Gastrocnemius medialis (tissue), 4 donors: Measurements from ENCODE around the gene DDX60. TPM values are rescaled to one million over a fixed set of nuclear protein-coding genes. Genes with fewer than 3 reads are reported as not detected.

Experiments used
- ATAC-seq, 2 donors: fragments of 150-250 bp; one replicate each; pipeline ENCODE4 v1.9.1; 2016
- DNase-seq, 2 donors: peaks; one replicate each; pipeline ENCODE4 v3.0.0-alpha.2; 2019
- H3K27ac ChIP-seq, 4 donors: fragments of 200-600 bp; sonication (generic); 1 replicate in 1 of 4; 2 replicates in 3 of 4; pipeline ENCODE4 v1.5.1; 2016 to 2018; ENCODE audit warnings: mild to moderate bottlenecking in 2 of 4, moderate library complexity in 1 of 4
- H3K27me3 ChIP-seq, 3 donors: fragments of 200-600 bp; sonication (generic) in 2 of 3; 1 replicate in 1 of 3; 2 replicates in 2 of 3; pipeline versions ENCODE4 v1.5.1 to v1.6.0; 2016 to 2019; ENCODE audit warnings: mild to moderate bottlenecking in 1 of 3, moderate library complexity in 1 of 3
- H3K36me3 ChIP-seq, 2 donors: fragments of 200-600 bp; sonication (generic) in 1 of 2; one replicate each; pipeline ENCODE4 v1.5.1; 2017 to 2018
- H3K4me1 ChIP-seq, 2 donors: fragments of 200-600 bp; sonication (generic) in 1 of 2; one replicate each; pipeline ENCODE4 v1.5.1; 2016 to 2017; ENCODE audit warnings: mild to moderate bottlenecking in 2 of 2
- H3K4me3 ChIP-seq, 4 donors: fragments of 200-600 bp; sonication (generic) in 3 of 4; 1 replicate in 1 of 4; 2 replicates in 3 of 4; pipeline ENCODE4 v1.5.1; 2016 to 2019; ENCODE audit warnings: mild to moderate bottlenecking in 2 of 4
- H3K9me3 ChIP-seq, 3 donors: fragments of 200-600 bp; sonication (generic) in 2 of 3; 1 replicate in 1 of 3; 2 replicates in 2 of 3; pipeline ENCODE4 v1.5.1; 2016 to 2019
- POLR2A ChIP-seq, 2 donors: fragments of 450-650 bp; IDR thresholded peaks; one replicate each; pipeline ENCODE4 v1.6.1; 2017; ENCODE audit warnings: antibody characterized with exemption in 2 of 2, mild to moderate bottlenecking in 2 of 2, moderate library complexity in 2 of 2
- in situ Hi-C, 4 donors: fragments of 200-750 bp; cut with MboI; loops; one replicate each; pipeline versions ENCODE4 v1.15.0 to v1.8.0; 2017; ENCODE audit warnings: low sequenced_read_pairs in 4 of 4
- intact Hi-C: fragments of 100-400 bp; cut with DNase I; formaldehyde crosslinking; loops from one replicate; pipeline ENCODE4 v1.15.1; 2023; ENCODE audit warnings: low total_unique reads
- total RNA-seq, 4 donors: library from RNA; depleted of rRNA; stranded (reverse); fragments of >200 nt; gene quantifications; one replicate each; pipeline versions ENCODE4 v1.1.0 to v1.2.3, GENCODE V29; 2016
- TF ChIP-seq, protein P1 (sequence below), 5 experiments: fragments of 450-650 bp in 3 of 5; fragments of 200-600 bp in 2 of 5; sonication (generic) in 2 of 5; IDR thresholded peaks in 4 of 5; conservative IDR thresholded peaks in 1 of 5; 1 replicate in 4 of 5; 2 replicates in 1 of 5; pipeline ENCODE4 v1.5.1; 2016 to 2019; ENCODE audit warnings: antibody characterized with exemption in 5 of 5, mild to moderate bottlenecking in 3 of 5, moderate library complexity in 3 of 5

Gene DDX60
- total RNA-seq, 4 donors from 2014 or later = 1.6 to 12.1 (median 3.6) TPM

DNA sequence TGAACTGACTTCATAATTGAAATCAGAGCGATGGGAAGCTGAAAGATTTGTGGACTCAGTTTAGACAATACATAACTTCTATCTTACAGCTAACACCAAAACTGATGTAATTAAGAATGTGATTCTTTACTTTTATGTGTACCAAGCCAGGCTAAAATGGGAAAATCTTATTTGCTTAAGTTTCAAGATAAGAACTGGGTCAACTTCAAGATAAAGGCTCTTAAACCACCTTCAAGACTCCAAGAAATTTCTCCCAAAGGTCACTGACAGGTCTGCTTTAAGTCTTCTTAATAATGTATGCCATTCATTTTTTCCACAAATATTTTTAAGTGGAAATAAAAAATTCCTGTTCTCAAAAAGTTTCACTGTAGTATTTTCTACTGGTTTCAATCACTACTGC, 55.5 kb downstream of the DDX60 start:
- in situ Hi-C loops = no loop called here
- DNase-seq = no peak
- no peaks in the 10 kb centered on the region for H3K9me3 ChIP-seq
- no peak overlapping the region for H3K4me3 ChIP-seq
- no peak for ATAC-seq
- H3K4me1 ChIP-seq = peaks cover 9 to 24% of the 10 kb centered on the region in 2 donors
- H3K36me3 ChIP-seq = no peaks in the 10 kb centered on the region
- intact Hi-C loops = no loop called here
- no peak overlapping the region for H3K27ac ChIP-seq
- TF ChIP-seq, protein P1, sequence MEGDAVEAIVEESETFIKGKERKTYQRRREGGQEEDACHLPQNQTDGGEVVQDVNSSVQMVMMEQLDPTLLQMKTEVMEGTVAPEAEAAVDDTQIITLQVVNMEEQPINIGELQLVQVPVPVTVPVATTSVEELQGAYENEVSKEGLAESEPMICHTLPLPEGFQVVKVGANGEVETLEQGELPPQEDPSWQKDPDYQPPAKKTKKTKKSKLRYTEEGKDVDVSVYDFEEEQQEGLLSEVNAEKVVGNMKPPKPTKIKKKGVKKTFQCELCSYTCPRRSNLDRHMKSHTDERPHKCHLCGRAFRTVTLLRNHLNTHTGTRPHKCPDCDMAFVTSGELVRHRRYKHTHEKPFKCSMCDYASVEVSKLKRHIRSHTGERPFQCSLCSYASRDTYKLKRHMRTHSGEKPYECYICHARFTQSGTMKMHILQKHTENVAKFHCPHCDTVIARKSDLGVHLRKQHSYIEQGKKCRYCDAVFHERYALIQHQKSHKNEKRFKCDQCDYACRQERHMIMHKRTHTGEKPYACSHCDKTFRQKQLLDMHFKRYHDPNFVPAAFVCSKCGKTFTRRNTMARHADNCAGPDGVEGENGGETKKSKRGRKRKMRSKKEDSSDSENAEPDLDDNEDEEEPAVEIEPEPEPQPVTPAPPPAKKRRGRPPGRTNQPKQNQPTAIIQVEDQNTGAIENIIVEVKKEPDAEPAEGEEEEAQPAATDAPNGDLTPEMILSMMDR (IDR thresholded peaks at IDR 0.05 in 4 of 5, conservative IDR thresholded peaks at IDR 0.05 in 1 of 5) = no peak
- no peak for TF ChIP-seq POLR2A (IDR thresholded peaks at IDR 0.05)
- no peaks in the 10 kb centered on the region for H3K27me3 ChIP-seq

DNA sequence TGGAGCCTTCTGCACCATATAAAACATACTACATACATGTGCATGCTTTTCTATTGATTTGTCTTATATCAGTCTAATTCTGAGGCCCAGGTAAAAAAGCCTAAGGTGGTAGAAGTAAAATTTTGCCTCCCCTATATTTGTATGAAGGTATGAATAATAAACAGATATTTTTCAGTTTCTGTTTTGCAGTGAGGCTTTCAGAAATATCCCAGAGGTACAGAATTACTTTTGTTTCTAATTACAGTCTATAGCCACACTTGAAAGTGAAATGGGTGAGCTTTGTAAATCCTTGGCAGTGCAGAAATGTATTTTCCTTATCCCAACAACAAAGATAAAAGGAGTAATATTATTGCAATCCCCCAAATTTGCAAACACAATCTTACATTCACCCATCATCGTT, 59.5 kb downstream of the DDX60 start:
- peaks cover 0 to 3% of the 10 kb centered on the region in 2 donors for H3K4me1 ChIP-seq
- H3K27ac ChIP-seq = no peak overlapping the region
- DNase-seq (no peak), ATAC-seq (no peak)
- intact Hi-C loops = no loop called here
- H3K9me3 ChIP-seq = no peaks in the 10 kb centered on the region
- TF ChIP-seq, protein P1 (IDR thresholded peaks at IDR 0.05 in 4 of 5, conservative IDR thresholded peaks at IDR 0.05 in 1 of 5) = no peak
- no peak overlapping the region for H3K4me3 ChIP-seq
- no peaks in the 10 kb centered on the region for H3K27me3 ChIP-seq
- in situ Hi-C loops = no loop called here
- peaks cover 0 to 11% of the 10 kb centered on the region in 2 donors for H3K36me3 ChIP-seq

DNA sequence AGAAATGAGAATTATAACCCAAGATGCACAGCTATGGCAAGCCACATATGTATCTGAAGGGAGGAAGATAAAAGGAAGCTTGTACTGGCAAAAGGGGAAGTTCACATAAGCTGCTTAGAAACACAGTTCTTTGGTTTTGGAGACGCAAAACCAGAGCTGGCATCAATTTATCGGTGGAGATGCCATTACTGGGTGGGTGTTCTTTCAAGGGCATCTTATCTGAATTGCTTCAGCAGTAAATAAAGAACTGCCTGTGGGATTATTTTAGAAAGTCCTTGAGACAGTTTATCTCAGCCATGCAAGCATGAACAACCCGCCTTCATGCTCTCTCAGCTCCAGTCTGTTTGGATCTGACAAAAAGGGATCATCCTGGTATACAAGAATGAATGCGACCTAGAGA, 60.8 kb downstream of the DDX60 start:
- H3K4me1 ChIP-seq = no peaks in the 10 kb centered on the region
- no peak overlapping the region for H3K4me3 ChIP-seq
- ATAC-seq (no peak), DNase-seq (no peak)
- TF ChIP-seq, protein P1 (IDR thresholded peaks at IDR 0.05 in 4 of 5, conservative IDR thresholded peaks at IDR 0.05 in 1 of 5) = no peak
- no peak for TF ChIP-seq POLR2A (IDR thresholded peaks at IDR 0.05)
- H3K36me3 ChIP-seq = peaks cover 0 to 11% of the 10 kb centered on the region in 2 donors
- no peaks in the 10 kb centered on the region for H3K27me3 ChIP-seq
- H3K9me3 ChIP-seq = no peaks in the 10 kb centered on the region
- intact Hi-C loops = no loop called here
- in situ Hi-C loops = no loop called here
- H3K27ac ChIP-seq = no peak overlapping the region

DNA sequence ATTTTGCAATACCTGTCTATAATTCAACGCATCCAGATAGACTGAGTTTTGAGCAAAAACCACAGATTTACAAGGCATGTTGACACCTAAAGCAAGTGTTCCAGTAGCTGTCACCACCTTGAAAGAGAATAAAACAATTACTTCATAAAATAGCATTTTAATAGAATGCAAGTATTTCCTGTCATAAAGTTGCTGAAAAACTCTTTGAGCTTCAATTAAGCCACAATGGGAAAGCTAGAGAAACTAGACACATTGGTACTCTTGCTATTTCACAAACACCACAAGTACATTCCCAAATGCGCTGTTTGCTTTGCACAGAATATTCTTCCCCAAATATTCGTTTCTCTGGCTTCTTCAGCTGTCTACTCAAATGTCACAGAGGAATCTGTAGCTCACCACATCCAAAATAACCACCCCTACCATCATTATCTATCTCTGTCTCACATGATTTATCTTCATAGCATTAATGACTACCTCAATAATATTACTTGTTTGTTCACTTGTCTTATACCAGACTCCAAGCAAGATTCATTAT, 70.3 kb downstream of the DDX60 start:
- no peak overlapping the region for H3K27ac ChIP-seq
- no peaks in the 10 kb centered on the region for H3K4me1 ChIP-seq
- H3K27me3 ChIP-seq = no peaks in the 10 kb centered on the region
- no peaks in the 10 kb centered on the region for H3K36me3 ChIP-seq
- no peak for DNase-seq
- no peak overlapping the region for H3K4me3 ChIP-seq
- intact Hi-C loops = no loop called here
- in situ Hi-C loops = no loop called here
- no peak for TF ChIP-seq POLR2A (IDR thresholded peaks at IDR 0.05)
- TF ChIP-seq, protein P1 (IDR thresholded peaks at IDR 0.05 in 4 of 5, conservative IDR thresholded peaks at IDR 0.05 in 1 of 5) = no peak
- ATAC-seq = no peak
- no peaks in the 10 kb centered on the region for H3K9me3 ChIP-seq

DNA sequence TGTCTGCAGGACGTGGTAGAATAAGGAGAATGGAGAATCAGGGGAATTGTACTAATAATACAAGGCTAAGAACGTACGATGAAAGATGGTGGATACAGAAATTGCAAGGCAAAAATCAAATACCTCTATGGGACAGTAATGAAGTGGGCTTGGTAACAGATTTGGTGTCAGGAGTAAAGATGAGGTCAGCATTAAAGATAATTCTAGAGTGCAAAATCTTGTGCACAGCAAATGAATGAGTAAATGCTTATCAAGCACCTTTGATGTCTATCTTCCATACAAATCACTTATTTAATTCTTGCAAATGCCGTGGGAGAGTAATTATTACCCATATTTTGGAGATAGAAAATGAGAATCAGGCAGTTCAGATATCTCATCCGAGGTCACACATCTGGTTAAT, 70.9 kb downstream of the DDX60 start:
- TF ChIP-seq, protein P1 (IDR thresholded peaks at IDR 0.05 in 4 of 5, conservative IDR thresholded peaks at IDR 0.05 in 1 of 5) = no peak
- no peak for TF ChIP-seq POLR2A (IDR thresholded peaks at IDR 0.05)
- in situ Hi-C loops = no loop called here
- Histone ChIP-seq H3K9me3 (no peaks in the 10 kb centered on the region), H3K4me3 (no peak overlapping the region), H3K36me3 (peaks cover 0 to 2% of the 10 kb centered on the region in 2 donors), H3K4me1 (no peaks in the 10 kb centered on the region), H3K27me3 (no peaks in the 10 kb centered on the region), H3K27ac (no peak overlapping the region)
- DNase-seq = no peak
- ATAC-seq = no peak
- intact Hi-C loops = no loop called here
